GM19324 (cell line): ENCODE data around the gene SLC35F3.
"Not testable (repeated sequence)": the region's sequence is repeated elsewhere in the genome, so short reads cannot be mapped to it uniquely, and the experiment has no call there.

Experiments
- ATAC-seq: cut with Tn5 transposase; IDR thresholded peaks from one replicate; pipeline ENCODE4 v1.9.1; 2021; ENCODE audit warnings: mild to moderate bottlenecking, moderate library complexity; ENCODE audit not compliant: unreplicated experiment, low FRiP score

Gene SLC35F3

GRCh38 chr1:234094172-234094571 lies 189.7 kb downstream of the SLC35F3 start:
- ATAC-seq, result no peak

GRCh38 chr1:234096161-234096770 lies 191.8 kb downstream of the SLC35F3 start:
- no peak for ATAC-seq

GRCh38 chr1:234102583-234102982 lies 198.1 kb downstream of the SLC35F3 start:
- no peak for ATAC-seq

GRCh38 chr1:234103198-234103597 lies 198.7 kb downstream of the SLC35F3 start:
- no peak for ATAC-seq

- ATAC-seq, result no peak
Measured at GRCh38 chr1:234106032-234106431, 201.6 kb downstream of the SLC35F3 start.

- ATAC-seq, result no peak
Measured at GRCh38 chr1:234107416-234108021, 203.0 kb downstream of the SLC35F3 start.

- ATAC-seq, result no peak
Measured at GRCh38 chr1:234108921-234109320, 204.4 kb downstream of the SLC35F3 start.

GRCh38 chr1:234109840-234110239 lies 205.4 kb downstream of the SLC35F3 start:
- no peak for ATAC-seq

GRCh38 chr1:234111458-234112142 lies 207.1 kb downstream of the SLC35F3 start:
- ATAC-seq, result no peak

- no peak for ATAC-seq
Measured at GRCh38 chr1:234114648-234115307, 210.3 kb downstream of the SLC35F3 start.

- no peak for ATAC-seq
Measured at GRCh38 chr1:234118911-234119310, 214.4 kb downstream of the SLC35F3 start.

GRCh38 chr1:234119431-234119830 lies 215.0 kb downstream of the SLC35F3 start:
- ATAC-seq, result no peak

GRCh38 chr1:234120327-234120944 lies 216.0 kb downstream of the SLC35F3 start:
- no peak for ATAC-seq

- ATAC-seq, result not testable (repeated sequence)
Measured at GRCh38 chr1:234121659-234122058, 217.2 kb downstream of the SLC35F3 start.

GRCh38 chr1:234122571-234122970 lies 218.1 kb downstream of the SLC35F3 start:
- not testable (repeated sequence) for ATAC-seq

- ATAC-seq, result no peak
Measured at GRCh38 chr1:234123867-234124266, 219.4 kb downstream of the SLC35F3 start.

GRCh38 chr1:234125283-234125682 lies 220.8 kb downstream of the SLC35F3 start:
- ATAC-seq, result no peak

- no peak for ATAC-seq
Measured at GRCh38 chr1:234125714-234126113, 221.2 kb downstream of the SLC35F3 start.

GRCh38 chr1:234127026-234127671 lies 222.7 kb downstream of the SLC35F3 start:
- no peak for ATAC-seq

GRCh38 chr1:234132795-234133194 lies 228.3 kb downstream of the SLC35F3 start:
- ATAC-seq, result no peak
